Peyer's patch (tissue), 4 donors: ENCODE measurements around the gene ST6GALNAC1.

Source experiments
- POLR2A ChIP-seq, 2 donors: fragments of 450-650 bp; IDR thresholded peaks; one replicate each; pipeline ENCODE4 v1.5.1; 2017; ENCODE audit warnings: antibody characterized with exemption in 2 of 2, mild to moderate bottlenecking in 2 of 2, moderate library complexity in 2 of 2
- TF ChIP-seq, protein P1 (sequence below), 6 experiments: fragments of 450-650 bp in 4 of 6; fragments of 200-600 bp in 2 of 6; sonication (generic) in 1 of 6; IDR thresholded peaks; one replicate each; pipeline ENCODE4 v1.5.1; 2017 to 2019; ENCODE audit warnings: antibody characterized with exemption in 6 of 6, mild to moderate bottlenecking in 3 of 6, moderate library complexity in 1 of 6

DNA sequence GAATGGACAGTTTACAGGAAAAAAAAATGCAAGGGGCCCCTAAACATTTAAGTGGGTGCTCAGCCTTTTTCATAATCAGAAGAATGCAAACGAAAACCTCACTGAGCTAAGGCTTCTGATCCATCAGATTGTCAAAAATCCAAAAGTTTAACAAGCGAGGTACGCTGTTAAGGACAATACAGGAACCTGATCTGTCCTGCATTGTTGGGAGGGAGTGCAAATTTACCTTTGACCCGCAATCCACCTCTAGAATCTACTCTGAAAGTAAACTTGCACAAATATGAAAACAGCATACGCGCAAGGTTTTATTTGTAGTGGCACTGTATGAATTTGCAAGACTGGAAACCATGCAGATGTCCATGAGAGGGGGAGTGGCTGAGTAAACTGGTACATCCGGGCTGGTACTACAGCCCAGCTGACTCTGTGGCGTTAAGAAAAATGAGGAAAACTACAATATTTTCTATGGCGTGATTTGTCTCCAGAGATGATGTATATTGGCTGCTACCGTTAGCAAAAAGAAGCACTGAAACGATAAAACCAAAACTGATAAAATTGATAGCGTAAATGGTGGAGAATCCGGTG is 28.8 kb upstream of the ST6GALNAC1 start:
- TF ChIP-seq, protein P1, sequence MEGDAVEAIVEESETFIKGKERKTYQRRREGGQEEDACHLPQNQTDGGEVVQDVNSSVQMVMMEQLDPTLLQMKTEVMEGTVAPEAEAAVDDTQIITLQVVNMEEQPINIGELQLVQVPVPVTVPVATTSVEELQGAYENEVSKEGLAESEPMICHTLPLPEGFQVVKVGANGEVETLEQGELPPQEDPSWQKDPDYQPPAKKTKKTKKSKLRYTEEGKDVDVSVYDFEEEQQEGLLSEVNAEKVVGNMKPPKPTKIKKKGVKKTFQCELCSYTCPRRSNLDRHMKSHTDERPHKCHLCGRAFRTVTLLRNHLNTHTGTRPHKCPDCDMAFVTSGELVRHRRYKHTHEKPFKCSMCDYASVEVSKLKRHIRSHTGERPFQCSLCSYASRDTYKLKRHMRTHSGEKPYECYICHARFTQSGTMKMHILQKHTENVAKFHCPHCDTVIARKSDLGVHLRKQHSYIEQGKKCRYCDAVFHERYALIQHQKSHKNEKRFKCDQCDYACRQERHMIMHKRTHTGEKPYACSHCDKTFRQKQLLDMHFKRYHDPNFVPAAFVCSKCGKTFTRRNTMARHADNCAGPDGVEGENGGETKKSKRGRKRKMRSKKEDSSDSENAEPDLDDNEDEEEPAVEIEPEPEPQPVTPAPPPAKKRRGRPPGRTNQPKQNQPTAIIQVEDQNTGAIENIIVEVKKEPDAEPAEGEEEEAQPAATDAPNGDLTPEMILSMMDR (IDR thresholded peaks at IDR 0.05), result no peak
- no peak for TF ChIP-seq POLR2A (IDR thresholded peaks at IDR 0.05)
